Activated naive CD4-positive, alpha-beta T cell treated with anti-CD3 and anti-CD28 coated beads, Interleukin-2, amount 10 ng/mL, durations not matched to agents 5 hours and 36 hours (primary cell): Measurements from ENCODE around the gene ITGB3BP. TPM values are rescaled to one million over a fixed set of nuclear protein-coding genes. Genes with fewer than 3 reads are reported as not detected.

Experiments used
- total RNA-seq, 2 experiments: library from RNA; stranded (reverse); gene quantifications; one replicate each; pipeline ENCODE4 v1.2.3, GENCODE V29; 2021

Gene ITGB3BP
- 10 to 100 TPM; 39.5 to 39.7 TPM for total RNA-seq

GRCh38 chr1:63522891-63523728 is at the start of gene ITGB3BP, which contains the start of gene EFCAB7:
TSS of gene ITGB3BP (minus strand) at chr1:63523225. CDS start at chr1:63523133, 92 bp downstream.
TSS of gene EFCAB7 (plus strand) at chr1:63523525. CDS start at chr1:63525573, 2,048 bp downstream.

Other genes starting within 250 kb of the ITGB3BP start
- not detected for gene FOXD3, start 200.7 kb downstream of the ITGB3BP start, total RNA-seq
- gene ALG6, start 155.6 kb downstream of the ITGB3BP start, total RNA-seq, result 10 to 100 TPM; 23.8 to 25.3 TPM
- 1 to 10 TPM; 5.8 to 8.5 TPM for gene EFCAB7, start 300 bp upstream of the ITGB3BP start, total RNA-seq
- 10 to 100 TPM; 45.0 to 46.8 TPM for gene PGM1, start 70.2 kb upstream of the ITGB3BP start, total RNA-seq